K562 (cell line): ENCODE results near the gene CLDND2. TPM values are rescaled to one million over a fixed set of nuclear protein-coding genes. Genes with fewer than 3 reads are reported as not detected.

Experiments
- CHD1 ChIP-seq: fragments of 200-600 bp; sonication (generic); IDR thresholded peaks from one replicate; pipeline ENCODE4 v1.6.1; 2012; ENCODE audit warnings: mild to moderate bottlenecking, moderate library complexity, low read length, inconsistent platforms
- CREB3 ChIP-seq: fragments of 450-650 bp; conservative IDR thresholded peaks from 2 replicates; pipeline ENCODE4 v1.6.1; 2016; ENCODE audit warnings: missing genetic modification characterization, low read depth, mild to moderate bottlenecking, missing compliant biosample characterization, moderate library complexity
- E2F4 ChIP-seq: sonication (generic); formaldehyde crosslinking; IDR thresholded peaks from 2 replicates; pipeline ENCODE4 v1.8.0; 2022; ENCODE audit warnings: mild to moderate bottlenecking, low read depth, missing genetic modification reagents
- EP300 ChIP-seq: IDR thresholded peaks from 2 replicates; pipeline ENCODE4 v1.6.1; 2012; ENCODE audit warnings: low read length, improper control_type of control experiment
- FOXK1 ChIP-seq: sonication (generic); formaldehyde crosslinking; IDR thresholded peaks from 2 replicates; pipeline ENCODE4 v1.8.0; 2022; ENCODE audit warnings: missing genetic modification reagents, mild to moderate bottlenecking, borderline replicate concordance
- FUS ChIP-seq: fragments of 200-400 bp; formaldehyde crosslinking; optimal IDR thresholded peaks from 2 replicates; pipeline ENCODE3; 2017; ENCODE audit warnings: low read depth, low read length
- GABPA ChIP-seq: fragments of 200-800 bp; sonication (Bioruptor generic); conservative IDR thresholded peaks from 2 replicates; pipeline ENCODE4 v1.6.1; 2016; ENCODE audit warnings: low read depth, missing genetic modification characterization, missing compliant biosample characterization
- HDAC2 ChIP-seq: fragments of 450-650 bp; IDR thresholded peaks from 2 replicates; pipeline ENCODE4 v1.6.1; 2016; ENCODE audit warnings: mild to moderate bottlenecking
- HMGXB4 ChIP-seq: sonication (generic); formaldehyde crosslinking; IDR thresholded peaks from 2 replicates; pipeline ENCODE4 v1.8.1; 2023; ENCODE audit warnings: mild to moderate bottlenecking, missing genetic modification reagents
- KLF6 ChIP-seq: fragments of 250-450 bp; sonication (Bioruptor Pico); IDR thresholded peaks from 2 replicates; pipeline ENCODE4 v1.4.0; 2020; ENCODE audit warnings: mild to moderate bottlenecking, moderate library complexity, borderline replicate concordance
- MTA1 ChIP-seq: fragments of 450-650 bp; IDR thresholded peaks from 2 replicates; pipeline ENCODE4 v1.6.1; 2017; ENCODE audit warnings: borderline replicate concordance
- MYC ChIP-seq, 2 experiments: fragments of 250-450 bp in 1 of 2; sonication (Bioruptor Pico) in 1 of 2; IDR thresholded peaks; 2 replicates each; pipeline versions ENCODE4 v1.5.1 to v1.6.1; 2012 to 2021; ENCODE audit warnings: low read depth in 2 of 2, borderline replicate concordance in 1 of 2, improper control_type of control experiment in 1 of 2, low read length in 1 of 2, mild to moderate bottlenecking in 1 of 2, moderate library complexity in 1 of 2
- NR0B1 ChIP-seq: fragments of 450-650 bp; IDR thresholded peaks from one replicate; pipeline ENCODE4 v1.6.1; 2018; ENCODE audit warnings: mild to moderate bottlenecking, moderate library complexity; ENCODE audit not compliant: partially characterized antibody
- RBM25 ChIP-seq: fragments of 200-400 bp; formaldehyde crosslinking; IDR thresholded peaks from 2 replicates; pipeline ENCODE4 v1.6.1; 2018; ENCODE audit warnings: low read length, low read depth, moderate library complexity; ENCODE audit not compliant: severe bottlenecking
- SP1 ChIP-seq: sonication (generic); formaldehyde crosslinking; IDR thresholded peaks from 2 replicates; pipeline ENCODE4 v1.8.1; 2022; ENCODE audit warnings: mild to moderate bottlenecking, missing genetic modification reagents
- TRIM24 ChIP-seq, 2 experiments: fragments of 450-650 bp; IDR thresholded peaks; 2 replicates each; pipeline ENCODE4 v1.6.1; 2016
- ZBTB8A ChIP-seq: fragments of 450-650 bp; IDR thresholded peaks from 2 replicates; pipeline ENCODE4 v1.6.1; 2018; ENCODE audit warnings: mild to moderate bottlenecking, moderate library complexity; ENCODE audit not compliant: partially characterized antibody
- ZC3H4 ChIP-seq: sonication (generic); formaldehyde crosslinking; IDR thresholded peaks from 2 replicates; pipeline ENCODE4 v1.9.0; 2021; ENCODE audit warnings: missing genetic modification reagents, borderline replicate concordance
- ZKSCAN1 ChIP-seq: fragments of 150-350 bp; IDR thresholded peaks from 2 replicates; pipeline ENCODE4 v1.6.1; 2016; ENCODE audit warnings: low read depth, low read length
- ZNF316 ChIP-seq: fragments of 450-650 bp; IDR thresholded peaks from 2 replicates; pipeline ENCODE4 v1.6.1; 2016
- ZNF518B ChIP-seq: fragments of 250-450 bp; sonication (Bioruptor Pico); IDR thresholded peaks from 2 replicates; pipeline ENCODE4 v1.5.0; 2021; ENCODE audit warnings: mild to moderate bottlenecking, moderate library complexity
- polyA plus RNA-seq, 8 experiments: library from polyadenylated mRNA; depleted of rRNA in 4 of 8; stranded (reverse) in 5 of 8; unstranded in 3 of 8; fragments of >200 nt; fragmentation: Nextera tagmentation in 2 of 8; fragmentation: Illumina TruSeq in 1 of 8; extraction: Ambion mirVana in 2 of 8; extraction: Trizol in 1 of 8; gene quantifications; 2 replicates each; pipeline versions ENCODE4 v1.2.1 to v1.2.3, GENCODE V29; 2011 to 2014; ENCODE audit warnings: inconsistent platforms in 1 of 8, missing spikeins in 1 of 8
- total RNA-seq, 7 experiments: library from RNA; depleted of rRNA in 6 of 7; stranded (reverse); fragments of >200 nt in 6 of 7; fragmentation: Illumina TruSeq in 2 of 7; extraction: Trizol in 2 of 7; gene quantifications; 2 replicates each; pipeline versions ENCODE4 v1.2.1 to v1.2.3, GENCODE V29; 2011 to 2021; ENCODE audit warnings: low replicate concordance in 1 of 7

Gene CLDND2
- total and polyA plus RNA-seq, 9 of the 15 experiments (the other 6 are each of a cell fraction or from before 2014, with no cell fraction given) = 0.45 to 4.0 (median 1.2) TPM; not detected in 3

GRCh38 chr19:51339313-51339686 is 29.5 kb downstream of the CLDND2 start (continued):
- TF ChIP-seq SP1 = no peak; the same call in 1 of the 2 replicates
- TF ChIP-seq ZNF518B = no peak
- TF ChIP-seq FOXK1 (CRISPR knock-in tag) = no peak
- no peak for TF ChIP-seq E2F4 (CRISPR knock-in tag)
- TF ChIP-seq EP300 = no peak
- no peak for TF ChIP-seq HMGXB4 (CRISPR knock-in tag)
- no peak for TF ChIP-seq ZNF316
- no peak for TF ChIP-seq RBM25
- no peak for TF ChIP-seq GABPA (tag)
- no peak for TF ChIP-seq CHD1
- TF ChIP-seq ZKSCAN1 = no peak
- 0 out of 2 replicates have a peak, but pooled peaks have one; percentile 30 for TF ChIP-seq HDAC2
- no peak for TF ChIP-seq CREB3 (tag)
- TF ChIP-seq NR0B1 = no peak
- TF ChIP-seq TRIM24 (IDR thresholded peaks at IDR 0.05) = peak; percentile 26 to 54; a peak in 1 of 4 replicates
- no peak for TF ChIP-seq MYC (IDR thresholded peaks at IDR 0.05; ENCODE audit: low read depth, low read length)
- TF ChIP-seq MYC (CRISPR knock-in tag; IDR thresholded peaks at IDR 0.05; ENCODE audit: borderline replicate concordance, low read depth) = no peak
- TF ChIP-seq FUS = no peak
- peak; percentile 39; the same call in 1 of the 2 replicates for TF ChIP-seq MTA1
- TF ChIP-seq ZBTB8A = no peak
- no peak for TF ChIP-seq KLF6
- TF ChIP-seq ZC3H4 (CRISPR knock-in tag) = no peak
